Activated CD4-positive, alpha-beta T cell treated with anti-CD3 and anti-CD28 coated beads, Interleukin-2, amount 50 U/mL, for 16 hours (primary cell): Measurements from ENCODE around the gene COPE.

Experiments
- DNase-seq: peaks from one replicate; pipeline ENCODE4 v3.0.0-alpha.2; 2020

COPE gene

DNA sequence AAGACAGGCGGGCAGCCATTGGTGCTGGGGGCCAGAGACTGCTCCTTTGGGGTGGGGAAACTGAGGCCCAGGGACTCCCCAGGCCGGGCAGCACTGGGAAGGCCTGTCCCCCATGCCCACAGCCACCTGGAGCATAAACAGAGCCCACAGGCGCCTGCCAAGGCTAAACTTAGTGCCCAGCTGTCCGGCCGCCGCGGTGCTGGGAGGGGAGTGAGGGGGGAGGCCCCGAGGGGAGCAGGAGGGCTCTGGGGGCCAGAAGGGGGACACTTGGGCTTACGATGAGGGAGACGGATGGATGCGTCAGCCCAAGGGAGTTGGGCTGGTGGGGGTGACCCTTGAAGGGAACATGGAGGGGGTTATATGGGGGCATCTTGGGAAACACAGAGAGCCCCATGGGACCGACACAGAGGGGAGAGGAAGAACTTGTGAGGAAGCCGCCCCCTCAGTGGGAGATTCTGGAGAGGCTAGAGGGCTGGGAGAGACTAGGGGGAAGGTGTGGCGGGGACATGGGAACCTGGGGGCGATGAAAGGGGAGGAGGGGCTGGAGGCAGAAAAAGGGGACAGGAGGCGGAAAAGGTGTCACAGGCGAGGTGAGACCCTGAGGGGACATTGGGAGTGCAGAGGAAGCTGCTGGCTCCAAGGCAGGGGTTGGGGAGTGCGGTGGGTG is 25.5 kb downstream of the COPE start:
- no peak for DNase-seq

DNA sequence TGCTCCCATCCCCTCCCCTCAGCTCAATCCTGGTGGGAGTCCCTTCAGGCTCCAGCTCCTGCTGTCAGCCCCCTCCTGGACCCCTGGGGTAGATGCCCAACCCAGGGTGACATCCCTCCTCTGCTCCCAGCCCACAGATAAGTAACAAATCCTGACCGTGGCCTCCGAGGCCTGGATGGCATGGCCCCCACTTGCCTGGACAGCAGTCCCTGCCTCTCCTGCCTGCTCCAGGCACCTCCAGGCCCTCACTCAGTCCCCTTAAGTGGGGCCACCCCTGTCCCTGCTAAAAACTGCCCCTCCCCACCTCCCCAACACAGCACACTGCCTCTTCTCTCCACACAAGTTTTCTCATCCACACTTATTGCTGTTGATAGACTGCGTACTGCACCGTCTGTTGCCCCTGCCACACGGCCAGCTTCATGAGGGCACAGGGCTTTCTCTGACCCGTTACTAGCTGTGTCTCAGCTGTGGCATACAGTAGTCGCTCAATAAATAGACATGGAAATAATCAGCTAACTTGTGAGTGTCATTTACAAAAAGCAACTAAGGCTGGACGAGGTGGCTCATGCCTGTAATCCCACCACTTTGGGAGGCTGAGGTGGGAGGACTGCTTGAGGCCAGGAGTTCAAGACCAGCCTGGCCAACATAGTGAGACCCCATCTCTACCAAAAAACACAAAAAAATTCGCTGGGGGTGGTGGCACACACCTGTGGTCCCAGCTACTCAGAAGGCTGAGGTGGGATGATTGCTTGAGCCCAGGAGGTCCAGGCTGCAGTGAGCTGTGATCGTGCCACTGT is 29.0 kb downstream of the COPE start:
- DNase-seq = no peak

DNA sequence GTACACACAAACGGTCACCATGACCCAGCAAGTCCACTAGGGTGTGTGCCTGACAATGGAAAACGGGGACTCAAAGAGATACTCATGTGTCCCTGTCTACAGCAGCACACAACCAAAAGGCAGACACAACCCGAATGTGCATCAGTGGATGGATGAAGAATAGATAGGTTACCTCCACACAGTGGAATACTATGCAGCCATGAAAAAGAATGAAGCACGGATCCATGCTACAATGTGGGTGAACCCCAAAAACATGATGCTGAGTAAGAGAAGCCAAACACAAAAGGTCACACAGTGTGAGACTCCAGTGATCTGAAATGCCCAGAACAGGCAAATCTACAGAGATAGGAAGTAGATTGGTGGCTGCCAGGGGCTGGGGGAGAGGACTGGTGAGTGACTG is 32.2 kb downstream of the COPE start:
- no peak for DNase-seq

GRCh38 chr19:18883526-18884304 is 35.5 kb downstream of the COPE start:
- no peak for DNase-seq

GRCh38 chr19:18881491-18881890 is 37.7 kb downstream of the COPE start:
- DNase-seq = no peak

- DNase-seq = peak; percentile 35
Observed at GRCh38 chr19:18879579-18880373, 39.4 kb downstream of the COPE start.

DNA sequence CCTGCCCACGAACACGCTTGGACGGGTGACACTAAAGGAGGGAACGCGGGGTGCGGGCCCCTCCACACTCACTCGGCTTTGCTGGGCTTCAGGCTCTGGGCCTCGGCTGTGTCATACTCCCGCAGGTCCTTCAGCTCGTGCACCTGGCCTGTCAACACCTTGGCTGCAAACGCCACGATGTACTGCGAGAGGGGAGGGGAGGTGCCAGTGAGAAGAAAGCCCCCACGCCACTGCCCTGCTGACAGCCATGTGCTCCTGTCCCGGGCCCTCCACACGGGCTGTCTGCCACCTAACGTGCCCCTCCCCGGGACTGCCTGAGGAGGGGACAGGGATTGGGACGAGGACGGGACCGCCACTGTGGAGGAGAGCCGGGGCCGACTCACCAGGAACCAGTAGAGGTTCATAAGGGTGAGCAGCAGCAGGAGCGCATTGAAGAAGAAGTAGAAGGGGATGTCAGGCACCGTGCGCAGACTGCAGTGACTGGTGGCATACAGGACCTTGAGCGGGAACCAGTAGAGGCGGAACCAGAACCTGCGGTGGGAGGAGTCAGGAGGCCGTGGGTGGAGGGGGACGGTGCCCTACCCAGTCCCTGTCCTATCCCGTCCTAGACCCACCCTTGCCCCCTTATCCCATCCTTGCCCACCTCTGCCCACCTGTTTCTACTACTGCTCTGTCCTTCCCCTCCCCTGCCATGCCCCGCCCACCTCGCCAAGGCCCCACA is 40.2 kb downstream of the COPE start:
- DNase-seq = no peak

- no peak for DNase-seq
Observed at GRCh38 chr19:18878058-18878797, 41.0 kb downstream of the COPE start.

DNA sequence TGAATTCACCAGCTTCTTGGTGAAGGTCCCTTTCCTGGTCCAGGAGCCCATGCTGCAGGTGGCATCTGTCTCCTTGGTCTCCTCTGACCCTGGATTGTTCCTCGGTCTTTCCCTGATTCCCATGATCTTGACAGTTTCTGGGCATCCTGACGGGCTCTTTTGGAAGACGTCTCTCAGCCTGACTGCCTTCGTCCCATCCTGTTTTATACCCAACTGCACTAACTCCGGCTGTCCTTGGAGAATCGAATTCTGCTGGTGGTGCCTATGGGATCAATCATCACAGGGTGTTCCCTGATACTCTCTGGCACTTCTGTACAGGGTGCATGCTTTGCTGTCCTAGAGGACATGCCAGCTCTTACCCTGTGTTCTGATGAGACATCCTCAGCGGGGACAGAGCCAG is 42.3 kb downstream of the COPE start:
- no peak for DNase-seq

GRCh38 chr19:18875726-18876125 is 43.5 kb downstream of the COPE start:
- DNase-seq = no peak

DNA sequence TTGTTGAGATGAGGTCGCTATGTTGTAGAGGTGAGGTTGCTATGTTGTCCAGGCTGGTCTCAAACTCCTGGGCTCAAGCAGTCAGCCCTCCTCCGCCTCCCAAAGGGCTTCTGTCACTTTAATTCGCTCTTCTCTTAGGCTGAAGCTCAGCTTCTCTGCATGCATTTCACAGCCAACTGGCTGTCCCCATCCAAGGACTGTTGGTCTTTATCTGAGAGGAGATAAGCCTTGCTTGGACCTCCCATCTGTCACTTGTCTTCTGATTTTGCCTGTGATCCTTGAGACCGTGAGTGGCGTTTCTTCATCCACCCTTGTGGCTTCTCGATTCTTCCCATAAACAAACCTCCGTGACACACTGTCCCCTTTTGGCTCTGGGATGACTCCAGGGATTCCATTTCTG is 47.6 kb downstream of the COPE start:
- no peak for DNase-seq

- DNase-seq = no peak
Observed at GRCh38 chr19:18870531-18871172, 48.5 kb downstream of the COPE start.

- DNase-seq = no peak
Observed at GRCh38 chr19:18869781-18870530, 49.2 kb downstream of the COPE start.

DNA sequence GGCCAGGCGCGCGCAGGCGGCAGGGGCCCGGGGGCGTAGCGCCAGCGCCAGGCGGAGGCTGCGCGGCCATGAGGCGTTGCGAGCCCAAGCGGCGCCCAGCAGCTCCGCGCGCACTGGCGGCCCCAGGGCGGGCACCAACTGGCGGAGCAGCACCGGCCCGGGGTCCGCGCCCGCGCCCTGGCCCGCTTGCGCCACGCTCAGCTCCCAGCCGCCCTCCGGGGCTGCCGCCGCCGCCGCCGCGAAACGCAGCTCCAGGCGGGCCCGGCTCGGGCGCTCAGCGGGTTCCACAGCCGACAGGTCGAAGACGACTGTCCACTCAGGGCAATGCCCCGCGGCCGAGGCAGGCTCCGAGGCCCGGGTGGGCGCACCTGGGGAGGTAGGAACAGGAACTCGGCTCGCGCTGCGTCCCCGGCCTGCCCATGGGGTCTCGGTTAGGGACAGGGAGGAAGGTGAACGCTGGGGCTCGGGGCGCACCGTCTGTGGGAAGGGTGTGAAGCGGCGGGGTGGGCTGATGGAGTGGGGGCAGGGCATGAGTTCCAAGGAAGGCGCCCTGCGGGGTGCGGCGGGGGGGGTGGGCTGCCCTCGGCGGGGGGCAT is 50.1 kb downstream of the COPE start:
- no peak for DNase-seq

GRCh38 chr19:18868380-18869022 is 50.7 kb downstream of the COPE start:
- no peak for DNase-seq

DNA sequence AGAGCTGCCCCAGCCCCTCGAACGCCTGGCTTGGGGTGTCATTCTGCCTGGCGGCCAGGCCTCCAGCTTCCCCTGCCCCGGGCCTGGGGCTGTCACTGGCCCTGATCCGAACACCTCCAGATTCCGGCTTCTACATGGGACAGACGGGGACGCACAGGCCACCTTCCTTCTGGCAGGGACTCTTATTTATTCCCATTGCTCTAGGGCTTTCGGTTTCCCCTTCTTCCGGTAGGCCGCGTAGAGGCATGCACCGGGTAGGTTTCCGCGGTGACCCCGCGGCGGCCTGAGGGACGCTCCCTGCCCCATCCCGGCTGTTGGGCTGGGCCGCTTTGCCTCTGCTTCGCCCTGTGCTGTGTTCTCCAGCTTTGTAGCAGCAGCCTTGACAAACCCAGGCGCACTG is 51.4 kb downstream of the COPE start:
- DNase-seq = no peak

GRCh38 chr19:18867199-18867598 is 52.0 kb downstream of the COPE start:
- DNase-seq = no peak

GRCh38 chr19:18866800-18867123 is 52.4 kb downstream of the COPE start:
- DNase-seq = no peak
